Metanephros (tissue), 2 donors: ENCODE results near the gene RAD51. TPM values are rescaled to one million over a fixed set of nuclear protein-coding genes. Genes with fewer than 3 reads are reported as not detected.

Experiments
- small RNA-seq: library from RNA; depleted of rRNA; stranded (forward); fragments of <200 nt; gene quantifications from one replicate; pipeline ENCODE3, GENCODE V24; 2014; ENCODE audit warnings: low replicate concordance
- total RNA-seq: library from RNA; depleted of rRNA; stranded (reverse); fragments of >200 nt; gene quantifications from one replicate; pipeline ENCODE4 v1.2.3, GENCODE V29; 2014

The RAD51 gene
- total RNA-seq, result 2.7 TPM

DNA sequence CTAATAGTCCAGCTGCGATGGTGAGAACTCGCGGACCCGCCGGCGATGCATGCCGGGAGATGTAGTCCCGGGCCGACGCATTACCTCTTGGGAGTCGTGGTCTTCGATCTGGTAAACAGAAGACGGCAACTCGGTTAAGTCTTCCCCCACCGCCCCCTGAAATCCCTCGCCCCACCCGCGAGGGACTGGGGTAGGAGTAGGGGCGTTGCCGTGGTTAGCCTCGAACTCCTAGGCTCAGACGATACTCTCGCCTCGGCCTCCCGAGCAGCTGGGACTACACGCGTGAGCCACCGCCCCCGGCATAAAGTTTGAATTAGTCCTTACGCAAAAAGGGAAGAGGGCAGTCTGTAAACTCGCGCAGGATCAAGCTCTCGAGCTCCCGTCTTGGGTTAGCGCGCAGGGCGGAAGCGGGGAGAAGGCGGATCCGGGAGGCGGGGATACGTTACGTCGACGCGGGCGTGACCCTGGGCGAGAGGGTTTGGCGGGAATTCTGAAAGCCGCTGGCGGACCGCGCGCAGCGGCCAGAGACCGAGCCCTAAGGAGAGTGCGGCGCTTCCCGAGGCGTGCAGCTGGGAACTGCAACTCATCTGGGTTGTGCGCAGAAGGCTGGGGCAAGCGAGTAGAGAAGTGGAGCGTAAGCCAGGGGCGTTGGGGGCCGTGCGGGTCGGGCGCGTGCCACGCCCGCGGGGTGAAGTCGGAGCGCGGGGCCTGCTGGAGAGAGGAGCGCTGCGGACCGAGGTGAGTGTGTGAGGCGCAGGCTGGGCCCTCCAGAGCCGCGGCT, at the start of gene RAD51:
RAD51 (plus strand) TSS at position 487 of the 781 bp plus-strand sequence. CDS start 3,585 bp downstream, outside the sequence.

DNA sequence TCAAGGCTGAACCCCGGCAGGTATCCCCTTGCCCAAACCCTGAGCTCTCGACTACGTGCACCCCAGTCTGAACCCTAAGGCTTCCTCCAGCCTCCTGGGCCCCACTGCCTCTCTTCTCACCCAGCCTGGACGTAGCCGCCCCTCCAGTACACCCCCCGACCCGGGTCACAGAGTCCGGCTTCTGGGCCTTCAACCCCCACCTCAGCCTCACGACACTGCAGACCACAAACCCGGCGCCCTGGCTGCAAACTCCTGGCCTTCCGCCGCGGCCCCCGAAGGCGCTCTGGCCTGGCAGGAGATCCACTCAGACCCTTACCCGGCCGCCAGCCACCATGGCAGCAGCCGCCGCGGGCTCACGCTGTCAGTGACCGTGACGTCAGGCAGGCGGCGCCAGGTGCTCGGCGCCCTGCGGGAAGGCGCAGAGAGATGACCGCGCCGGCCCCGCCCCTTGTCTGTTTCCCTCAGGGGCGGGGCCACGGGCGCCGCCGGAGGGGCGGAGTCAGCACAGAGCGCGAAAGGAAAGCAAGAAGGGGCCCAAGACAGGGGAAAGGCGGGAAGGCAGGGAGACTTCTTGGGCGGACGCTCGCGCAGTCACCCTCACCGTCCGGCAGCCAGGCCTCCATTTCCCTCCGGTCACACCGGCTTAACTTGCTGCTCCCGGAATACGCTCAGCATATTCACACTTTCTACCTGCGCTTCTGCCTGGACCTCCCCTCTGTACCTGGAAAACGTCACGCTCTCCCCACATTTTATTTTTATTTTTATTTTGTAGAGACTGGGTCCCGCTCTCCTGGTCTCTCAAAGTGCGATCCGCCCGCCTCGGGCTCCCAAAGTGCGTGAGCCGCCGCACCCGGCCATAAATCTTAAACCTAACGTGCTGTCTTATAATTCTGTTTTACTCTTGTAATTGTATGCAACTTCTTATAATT, 60.2 kb downstream of the RAD51 start, which contains the start of gene RMDN3:
RMDN3 (minus strand) TSS at position 372 of the 929 bp plus-strand sequence. CDS start 471 bp downstream, outside the sequence.

DNA sequence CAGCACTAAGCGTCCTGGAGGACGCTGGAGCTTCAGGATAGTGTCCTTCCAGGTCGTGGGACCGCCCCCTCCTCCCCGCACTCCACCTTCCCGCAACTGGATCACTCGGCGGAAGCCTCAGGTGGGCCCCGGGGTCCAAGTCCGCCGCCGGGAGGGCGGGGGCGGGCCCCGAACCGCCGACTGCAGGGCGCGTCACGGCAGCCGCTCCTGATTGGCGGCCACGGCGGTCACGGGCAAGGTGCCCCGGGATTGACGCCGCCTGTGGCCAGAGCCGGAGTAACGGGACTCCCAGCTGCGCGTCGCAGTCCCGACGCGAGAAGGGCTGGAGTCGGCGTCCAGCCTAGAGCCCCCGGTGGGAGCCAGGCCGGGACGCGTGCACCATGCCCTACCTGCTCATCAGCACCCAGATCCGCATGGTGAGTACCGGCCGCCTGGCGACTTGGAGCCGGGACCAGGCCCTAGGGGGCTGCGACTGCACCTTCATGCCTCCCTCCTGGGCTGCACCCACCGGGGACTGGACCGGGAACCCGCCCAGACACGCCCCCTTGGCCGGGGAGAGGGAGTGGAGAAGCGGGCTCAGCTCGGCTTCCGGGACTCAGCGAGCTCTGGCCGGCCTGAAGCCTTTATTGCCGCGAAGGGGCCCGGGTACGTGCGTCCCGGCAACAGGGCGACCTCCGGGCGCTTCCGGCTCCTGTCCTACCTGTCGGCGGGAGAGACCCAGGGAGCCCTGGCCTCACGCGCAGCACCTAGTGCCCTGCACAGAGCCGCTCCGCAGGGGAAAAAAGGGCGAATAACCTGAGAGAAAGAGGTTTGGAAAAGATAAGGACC, 69.0 kb downstream of the RAD51 start, which contains the start of gene GCHFR:
GCHFR (plus strand) TSS at position 268 of the 828 bp plus-strand sequence; CDS start at position 381, 113 bp downstream.

DNA sequence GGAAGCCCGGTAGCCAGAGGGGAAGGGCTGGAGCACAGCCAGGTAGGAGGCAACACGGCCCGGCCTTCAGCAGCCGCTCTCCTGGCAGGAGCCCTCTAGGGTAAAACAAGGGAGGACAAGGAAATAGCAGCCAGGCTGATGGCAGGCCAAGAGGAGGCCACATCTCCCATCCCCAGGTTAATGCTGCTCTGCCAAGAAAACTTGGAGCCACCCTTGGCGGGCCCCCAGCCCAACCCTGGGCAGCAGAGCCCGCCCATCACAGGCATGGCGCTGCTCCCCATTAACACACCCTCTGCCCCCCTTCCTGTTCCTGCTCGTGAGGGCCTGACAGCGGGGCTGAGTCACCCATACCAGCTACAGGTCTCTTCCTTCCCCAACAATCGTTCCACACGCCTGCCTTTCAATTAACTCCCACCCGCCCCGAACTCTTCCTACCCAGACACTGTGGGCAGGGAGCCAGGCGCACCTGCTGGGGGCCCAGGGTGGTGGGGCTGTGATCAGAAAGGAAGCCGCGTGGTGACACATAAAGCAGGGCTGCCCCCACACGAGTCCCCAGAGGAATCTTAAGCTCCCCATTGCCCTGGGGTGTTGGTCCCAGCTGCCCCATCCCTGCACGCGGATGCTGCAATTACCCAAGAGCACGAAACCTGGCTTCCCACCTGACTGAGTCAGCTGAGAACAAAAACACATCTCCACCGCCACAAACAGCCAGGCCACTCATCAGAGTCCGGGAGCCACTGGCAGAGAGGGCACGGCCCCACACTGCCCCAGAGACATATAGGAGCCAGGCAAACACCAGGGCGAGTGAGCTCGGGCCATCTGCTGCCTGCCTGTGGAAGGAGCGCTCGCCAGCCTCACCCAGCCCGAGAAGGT, 74.5 kb downstream of the RAD51 start, which contains the start of gene C15orf62:
C15orf62 (plus strand) TSS at position 707 of the 873 bp plus-strand sequence. CDS start 516 bp downstream, outside the sequence.

Small RNA genes within 50 kb of the gene (small RNA-seq; reads per million reads assigned to genes)
- not detected for gene SUMO2P15

Other genes with a start within 250 kb of the RAD51 start
- 20.1 TPM for gene CHST14, start 224.2 kb upstream of the RAD51 start, total RNA-seq
- 30.2 TPM for gene CCDC32, start 130.1 kb upstream of the RAD51 start, total RNA-seq
- 12.2 TPM for gene RPUSD2, start 125.9 kb upstream of the RAD51 start, total RNA-seq
- 13.7 TPM for gene KNL1, start 100.9 kb upstream of the RAD51 start, total RNA-seq
- 26.0 TPM for gene RMDN3, start 60.1 kb downstream of the RAD51 start, total RNA-seq
- 26.7 TPM for gene GCHFR, start 68.9 kb downstream of the RAD51 start, total RNA-seq
- 0.12 TPM for gene C15orf62, start 74.8 kb downstream of the RAD51 start, total RNA-seq
- gene ZFYVE19, start 111.9 kb downstream of the RAD51 start, total RNA-seq, result 26.6 TPM
- gene DNAJC17, start 112.3 kb downstream of the RAD51 start, total RNA-seq, result 18.1 TPM
- gene PPP1R14D, start 133.5 kb downstream of the RAD51 start, total RNA-seq, result not detected
- gene SPINT1, start 148.9 kb downstream of the RAD51 start, total RNA-seq, result 105 TPM
- gene RHOV, start 179.1 kb downstream of the RAD51 start, total RNA-seq, result 3.3 TPM
- 23.5 TPM for gene VPS18, start 199.3 kb downstream of the RAD51 start, total RNA-seq
- 28.3 TPM for gene DLL4, start 234.2 kb downstream of the RAD51 start, total RNA-seq